H9 (cell line): ENCODE data around the gene PKP3. TPM values are rescaled to one million over a fixed set of nuclear protein-coding genes. Genes with fewer than 3 reads are reported as not detected.

Experiments used
- DNase-seq: peaks from one replicate; pipeline ENCODE4 v3.0.0-alpha.2; 2017
- H2AFZ ChIP-seq: one replicate; pipeline ENCODE4 v1.6.1; 2013; ENCODE audit warnings: mild to moderate bottlenecking, low read length, control low read depth, moderate library complexity
- H2AK5ac ChIP-seq: 2 replicates; pipeline ENCODE4 v1.6.1; 2013; ENCODE audit warnings: low read length, control low read depth, mixed read lengths; ENCODE audit not compliant: insufficient read length
- H2BK120ac ChIP-seq: one replicate; pipeline ENCODE4 v1.6.1; 2013; ENCODE audit warnings: low read depth, mild to moderate bottlenecking, low read length, control low read depth, inconsistent platforms; ENCODE audit not compliant: poor library complexity, severe bottlenecking
- H2BK12ac ChIP-seq: 2 replicates; pipeline ENCODE4 v1.6.1; 2013; ENCODE audit warnings: low read length, control low read depth, mixed read lengths, low read depth; ENCODE audit not compliant: insufficient read length
- H2BK15ac ChIP-seq: 2 replicates; pipeline ENCODE4 v1.6.1; 2013; ENCODE audit warnings: low read depth, low read length, control low read depth
- H2BK20ac ChIP-seq: one replicate; pipeline ENCODE4 v1.6.1; 2013; ENCODE audit warnings: low read depth, mild to moderate bottlenecking, low read length, control low read depth, inconsistent platforms; ENCODE audit not compliant: poor library complexity, severe bottlenecking
- H2BK5ac ChIP-seq: 2 replicates; pipeline ENCODE4 v1.6.1; 2013; ENCODE audit warnings: low read length, control low read depth, mixed read lengths; ENCODE audit not compliant: insufficient read length
- H3K14ac ChIP-seq: 2 replicates; pipeline ENCODE4 v1.6.1; 2013; ENCODE audit warnings: low read length, control low read depth; ENCODE audit not compliant: insufficient read depth
- H3K18ac ChIP-seq: 2 replicates; pipeline ENCODE4 v1.6.1; 2013; ENCODE audit warnings: low read depth, mild to moderate bottlenecking, mixed read lengths, low read length, control low read depth; ENCODE audit not compliant: insufficient read length
- H3K23ac ChIP-seq: 2 replicates; pipeline ENCODE4 v1.6.1; 2013; ENCODE audit warnings: low read length, control low read depth, mixed read lengths, low read depth; ENCODE audit not compliant: insufficient read length
- H3K23me2 ChIP-seq: 2 replicates; pipeline ENCODE4 v1.6.1; 2013; ENCODE audit warnings: low read depth, mild to moderate bottlenecking, mixed read lengths, low read length, control low read depth; ENCODE audit not compliant: insufficient read length, poor library complexity, severe bottlenecking
- H3K27ac ChIP-seq: 2 replicates; pipeline ENCODE4 v1.5.1; 2013; ENCODE audit warnings: low read length, control low read depth, mixed read lengths, low read depth; ENCODE audit not compliant: insufficient read length
- H3K27me3 ChIP-seq: 2 replicates; pipeline ENCODE4 v1.6.1; 2013; ENCODE audit warnings: low read length, control low read depth, inconsistent platforms; ENCODE audit not compliant: insufficient read depth
- H3K4ac ChIP-seq: 2 replicates; pipeline ENCODE4 v1.6.1; 2013; ENCODE audit warnings: low read depth, mild to moderate bottlenecking, control low read depth, inconsistent platforms, low read length, moderate library complexity
- H3K4me1 ChIP-seq: 2 replicates; pipeline ENCODE4 v1.6.1; 2013; ENCODE audit warnings: low read length, control low read depth, inconsistent platforms; ENCODE audit not compliant: insufficient read depth
- H3K4me2 ChIP-seq: 2 replicates; pipeline ENCODE4 v1.6.1; 2013; ENCODE audit warnings: low read length, control low read depth, mixed read lengths; ENCODE audit not compliant: insufficient read length, insufficient read depth
- H3K56ac ChIP-seq: 2 replicates; pipeline ENCODE4 v1.6.1; 2013; ENCODE audit warnings: low read depth, mild to moderate bottlenecking, mixed read lengths, low read length, control low read depth; ENCODE audit not compliant: insufficient read length
- H3K79me1 ChIP-seq: 2 replicates; pipeline ENCODE4 v1.6.1; 2013; ENCODE audit warnings: low read depth, mild to moderate bottlenecking, moderate library complexity, low read length, control low read depth, inconsistent platforms; ENCODE audit not compliant: insufficient read depth, poor library complexity, severe bottlenecking
- H3K79me2 ChIP-seq: 2 replicates; pipeline ENCODE4 v1.6.1; 2013; ENCODE audit warnings: low read length, control low read depth, inconsistent platforms; ENCODE audit not compliant: insufficient read depth
- H3K9ac ChIP-seq: 2 replicates; pipeline ENCODE4 v1.6.1; 2013; ENCODE audit warnings: low read length, control low read depth, mixed read lengths; ENCODE audit not compliant: insufficient read length; ENCODE audit errors: extremely low read depth
- H3K9me3 ChIP-seq: one replicate; pipeline ENCODE4 v1.6.1; 2013; ENCODE audit warnings: low read depth, low read length, inconsistent platforms; ENCODE audit not compliant: control insufficient read depth
- H3T11ph ChIP-seq: one replicate; pipeline ENCODE4 v1.6.1; 2013; ENCODE audit warnings: mild to moderate bottlenecking, low read length, control low read depth, inconsistent platforms
- H4K20me1 ChIP-seq: one replicate; pipeline ENCODE4 v1.6.1; 2013; ENCODE audit not compliant: control insufficient read depth, insufficient read length, insufficient read depth
- H4K5ac ChIP-seq: 2 replicates; pipeline ENCODE4 v1.6.1; 2013; ENCODE audit warnings: low read depth, mild to moderate bottlenecking, mixed read lengths, low read length, control low read depth; ENCODE audit not compliant: insufficient read length
- H4K8ac ChIP-seq: replicated peaks from 2 replicates; pipeline ENCODE4 v1.6.1; 2013; ENCODE audit warnings: low read length, control low read depth, mixed read lengths, low read depth; ENCODE audit not compliant: insufficient read length
- H4K91ac ChIP-seq: 2 replicates; pipeline ENCODE4 v1.6.1; 2013; ENCODE audit warnings: low read depth, mild to moderate bottlenecking, moderate library complexity, mixed read lengths, low read length, control low read depth; ENCODE audit not compliant: insufficient read length
- H3K27ac Mint-ChIP-seq, 3 experiments: 2 replicates in 2 of 3; 3 replicates in 1 of 3; pipeline ENCODE4 v1.8.0; 2020 to 2021; ENCODE audit warnings: mixed read lengths in 3 of 3, mild to moderate bottlenecking in 1 of 3, moderate library complexity in 1 of 3
- H3K27me3 Mint-ChIP-seq: 2 replicates; pipeline ENCODE4 v1.8.0; 2021; ENCODE audit warnings: low read depth, mild to moderate bottlenecking, moderate library complexity, mixed read lengths
- H3K36me3 Mint-ChIP-seq, 3 experiments: 2 replicates in 2 of 3; 3 replicates in 1 of 3; pipeline ENCODE4 v1.8.0; 2020 to 2021; ENCODE audit warnings: low read depth in 3 of 3, mixed read lengths in 3 of 3; ENCODE audit not compliant: insufficient read depth in 1 of 3
- H3K4me1 Mint-ChIP-seq, 2 experiments: 2 replicates each; pipeline ENCODE4 v1.8.0; 2020; ENCODE audit warnings: mixed read lengths in 2 of 2
- H3K4me3 Mint-ChIP-seq, 2 experiments: 2 replicates in 1 of 2; 3 replicates in 1 of 2; pipeline ENCODE4 v1.8.0; 2020 to 2021; ENCODE audit warnings: mild to moderate bottlenecking in 2 of 2, mixed read lengths in 2 of 2, moderate library complexity in 1 of 2
- H3K9me3 Mint-ChIP-seq, 2 experiments: 2 replicates in 1 of 2; 3 replicates in 1 of 2; pipeline ENCODE4 v1.8.0; 2020; ENCODE audit warnings: mild to moderate bottlenecking in 2 of 2, mixed read lengths in 2 of 2, moderate library complexity in 1 of 2
- CTCF ChIP-seq: fragments of 200-600 bp; sonication (generic); conservative IDR thresholded peaks from 3 replicates; pipeline ENCODE4 v1.8.0; 2021; ENCODE audit warnings: antibody characterized with exemption, mild to moderate bottlenecking
- WGBS: extraction: QIAGEN DNeasy Blood & Tissue Kit; methylation state at CpG from one replicate; pipeline ENCODE4 v1.1.7; 2013; ENCODE audit warnings: missing lambda C conversion rate, low lambda C conversion rate, mixed read lengths; ENCODE audit not compliant: insufficient read length; ENCODE audit errors: extremely low coverage; 5-methylcytosine and 5-hydroxymethylcytosine counted together
- total RNA-seq: library from RNA; stranded (reverse); gene quantifications from 2 replicates; pipeline ENCODE4 v1.2.1, GENCODE V29; 2021

The PKP3 gene
- total RNA-seq, 1 experiment from 2014 or later: 41.7 TPM

GRCh38 chr11:403021-403760, 9.2 kb downstream of the PKP3 start:
- Histone ChIP-seq H3K9ac (no peak overlapping the region), H3K23me2 (peaks cover 8% of the 10 kb centered on the region), H2AFZ (no peak overlapping the region), H3K79me1 (no peaks in the 10 kb centered on the region), H3K4ac (no peak overlapping the region), H3K23ac (no peak overlapping the region), H4K5ac (no peak overlapping the region), H3K79me2 (no peaks in the 10 kb centered on the region), H4K91ac (no peak overlapping the region), H3K9me3 (no peaks in the 10 kb centered on the region), H3K14ac (no peak overlapping the region), H3K56ac (no peak overlapping the region), H3K4me2 (no peak overlapping the region), H4K20me1 (no peaks in the 10 kb centered on the region), H2BK20ac (no peak overlapping the region), H2BK15ac (no peak overlapping the region), H3K4me1 (no peaks in the 10 kb centered on the region), H3T11ph (no peak overlapping the region), H3K18ac (no peak overlapping the region), H4K8ac (no peak overlapping the region), H3K27me3 (no peaks in the 10 kb centered on the region), H2BK120ac (no peak overlapping the region), H3K27ac (no peak overlapping the region), H2BK12ac (no peak overlapping the region), H2AK5ac (no peak overlapping the region), H2BK5ac (no peak overlapping the region)
- TF ChIP-seq CTCF: no peak
- Mint-ChIP-seq H3K9me3 (peaks cover 10 to 12% of the 10 kb centered on the region in 2 experiments), H3K27ac (no peak overlapping the region), H3K4me1 (peaks cover 2 to 5% of the 10 kb centered on the region in 2 experiments; a peak in 3 of 4 replicates), H3K4me3 (no peak overlapping the region), H3K27me3 (0 out of 2 replicates have a peak, but pooled peaks cover 2% of the 10 kb centered on the region), H3K36me3 (peaks cover 0 to 12% (median 11%) of the 10 kb centered on the region in 3 experiments; a peak in 5 of 7 replicates)
- no peak for DNase-seq
- no CpG with 5 or more reads among the region's 55 CpGs for WGBS
